ENCODE measurements around the gene ENOSF1. TPM values are rescaled to one million over a fixed set of nuclear protein-coding genes. Genes with fewer than 3 reads are reported as not detected.

The ENOSF1 gene
- total RNA-seq, 1 experiment from 2014 or later = 48.7 TPM

DNA sequence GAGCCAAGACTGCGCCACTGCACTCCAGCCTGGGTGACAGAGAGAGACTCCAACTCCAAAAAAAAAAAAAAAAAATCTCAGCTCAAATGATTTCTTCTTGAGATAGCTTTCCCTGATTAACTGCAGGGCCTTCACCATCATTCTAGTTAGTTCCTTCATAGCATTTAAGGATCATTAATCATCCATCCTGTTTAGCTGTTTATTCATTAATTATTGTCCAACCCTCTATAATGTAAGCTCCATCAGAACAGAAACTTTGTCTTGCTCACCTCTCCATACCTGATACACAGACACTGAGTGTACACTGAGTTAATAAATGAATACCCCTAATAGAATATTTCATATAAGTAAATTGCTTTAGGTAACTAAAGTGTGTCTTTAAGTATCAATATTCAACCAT, 42.2 kb upstream of the ENOSF1 start:
- Histone ChIP-seq H4K20me1 (ENCODE audit: insufficient read depth) (peaks cover 3% of the 10 kb centered on the region), H3K9me3 (ENCODE audit: insufficient read depth, low read depth) (no peaks in the 10 kb centered on the region), H3K36me3 (ENCODE audit: low read depth) (0 out of 2 replicates have a peak, but pooled peaks cover 8% of the 10 kb centered on the region), H3K4me1 (replicated peaks; ENCODE audit: insufficient read depth) (no peaks in the 10 kb centered on the region), H2AFZ (no peak overlapping the region), H3K4me2 (no peak overlapping the region), H3K4me3 (no peak overlapping the region), H3K27ac (no peak overlapping the region), H3K9me2 (ENCODE audit: insufficient read depth) (no peaks in the 10 kb centered on the region), H3F3A (ENCODE audit: insufficient read depth, low read depth) (no peaks in the 10 kb centered on the region), H3K79me2 (ENCODE audit: low read depth) (peaks cover 10% of the 10 kb centered on the region; the same call in 1 of the 2 replicates), H3K27me3 (ENCODE audit: insufficient read depth, low read depth) (no peaks in the 10 kb centered on the region)
- POLR2A ChIA-PET (ENCODE audit: unreplicated experiment) = no interaction called here
- TF ChIP-seq EZH2 (IDR thresholded peaks at IDR 0.05; ENCODE audit: low read depth) = no peak
- TF ChIP-seq, protein P1, sequence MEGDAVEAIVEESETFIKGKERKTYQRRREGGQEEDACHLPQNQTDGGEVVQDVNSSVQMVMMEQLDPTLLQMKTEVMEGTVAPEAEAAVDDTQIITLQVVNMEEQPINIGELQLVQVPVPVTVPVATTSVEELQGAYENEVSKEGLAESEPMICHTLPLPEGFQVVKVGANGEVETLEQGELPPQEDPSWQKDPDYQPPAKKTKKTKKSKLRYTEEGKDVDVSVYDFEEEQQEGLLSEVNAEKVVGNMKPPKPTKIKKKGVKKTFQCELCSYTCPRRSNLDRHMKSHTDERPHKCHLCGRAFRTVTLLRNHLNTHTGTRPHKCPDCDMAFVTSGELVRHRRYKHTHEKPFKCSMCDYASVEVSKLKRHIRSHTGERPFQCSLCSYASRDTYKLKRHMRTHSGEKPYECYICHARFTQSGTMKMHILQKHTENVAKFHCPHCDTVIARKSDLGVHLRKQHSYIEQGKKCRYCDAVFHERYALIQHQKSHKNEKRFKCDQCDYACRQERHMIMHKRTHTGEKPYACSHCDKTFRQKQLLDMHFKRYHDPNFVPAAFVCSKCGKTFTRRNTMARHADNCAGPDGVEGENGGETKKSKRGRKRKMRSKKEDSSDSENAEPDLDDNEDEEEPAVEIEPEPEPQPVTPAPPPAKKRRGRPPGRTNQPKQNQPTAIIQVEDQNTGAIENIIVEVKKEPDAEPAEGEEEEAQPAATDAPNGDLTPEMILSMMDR (conservative IDR thresholded peaks at IDR 0.05) = no peak
- CTCF ChIA-PET = interaction anchor here (0.7 kb wide), 1 partner anchor 1783 kb away, joined by 4 read pairs; no protein-coding TSS in a partner anchor
- intact Hi-C loops (cut with micrococcal nuclease; ENCODE audit: unreplicated experiment) = no loop called here
- DNase-seq = no peak
- no TSS peak for BruUV-seq (replicated peaks)

DNA sequence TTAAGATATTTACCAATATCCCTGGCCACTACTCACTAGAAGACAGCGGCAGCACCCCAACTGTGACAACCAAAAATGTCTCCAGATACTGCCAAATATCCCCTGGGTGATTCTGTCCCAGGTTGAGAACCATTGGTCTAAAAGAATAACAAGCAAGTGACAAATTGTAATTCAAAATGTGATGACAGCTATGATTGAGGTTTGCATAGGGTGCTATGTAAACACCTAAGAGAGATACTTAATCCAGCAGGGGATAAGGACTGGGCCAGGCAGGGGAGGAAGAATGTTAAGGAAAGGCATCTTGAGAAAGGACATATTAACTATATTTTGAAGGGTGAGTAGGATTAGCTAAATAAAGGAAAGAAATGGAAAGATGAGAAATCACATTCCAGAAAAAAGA, 38.0 kb upstream of the ENOSF1 start:
- Histone ChIP-seq H3K9me2 (ENCODE audit: insufficient read depth) (no peaks in the 10 kb centered on the region), H3F3A (ENCODE audit: insufficient read depth, low read depth) (no peaks in the 10 kb centered on the region), H3K9me3 (ENCODE audit: insufficient read depth, low read depth) (no peaks in the 10 kb centered on the region), H3K27me3 (ENCODE audit: insufficient read depth, low read depth) (no peaks in the 10 kb centered on the region), H2AFZ (no peak overlapping the region), H3K27ac (no peak overlapping the region), H4K20me1 (ENCODE audit: insufficient read depth) (peaks cover 8% of the 10 kb centered on the region; the same call in 1 of the 2 replicates), H3K4me3 (no peak overlapping the region), H3K4me1 (replicated peaks; ENCODE audit: insufficient read depth) (no peaks in the 10 kb centered on the region), H3K36me3 (ENCODE audit: low read depth) (0 out of 2 replicates have a peak, but pooled peaks cover 8% of the 10 kb centered on the region), H3K4me2 (no peak overlapping the region), H3K79me2 (ENCODE audit: low read depth) (no peaks in the 10 kb centered on the region)
- no peak for TF ChIP-seq EZH2 (IDR thresholded peaks at IDR 0.05; ENCODE audit: low read depth)
- TF ChIP-seq, protein P1 (conservative IDR thresholded peaks at IDR 0.05) = no peak
- ChIA-PET POLR2A (ENCODE audit: unreplicated experiment) (no interaction called here), CTCF (no interaction called here)
- no TSS peak for BruUV-seq (replicated peaks)
- intact Hi-C loops (cut with micrococcal nuclease; ENCODE audit: unreplicated experiment) = no loop called here
- DNase-seq = no peak

DNA sequence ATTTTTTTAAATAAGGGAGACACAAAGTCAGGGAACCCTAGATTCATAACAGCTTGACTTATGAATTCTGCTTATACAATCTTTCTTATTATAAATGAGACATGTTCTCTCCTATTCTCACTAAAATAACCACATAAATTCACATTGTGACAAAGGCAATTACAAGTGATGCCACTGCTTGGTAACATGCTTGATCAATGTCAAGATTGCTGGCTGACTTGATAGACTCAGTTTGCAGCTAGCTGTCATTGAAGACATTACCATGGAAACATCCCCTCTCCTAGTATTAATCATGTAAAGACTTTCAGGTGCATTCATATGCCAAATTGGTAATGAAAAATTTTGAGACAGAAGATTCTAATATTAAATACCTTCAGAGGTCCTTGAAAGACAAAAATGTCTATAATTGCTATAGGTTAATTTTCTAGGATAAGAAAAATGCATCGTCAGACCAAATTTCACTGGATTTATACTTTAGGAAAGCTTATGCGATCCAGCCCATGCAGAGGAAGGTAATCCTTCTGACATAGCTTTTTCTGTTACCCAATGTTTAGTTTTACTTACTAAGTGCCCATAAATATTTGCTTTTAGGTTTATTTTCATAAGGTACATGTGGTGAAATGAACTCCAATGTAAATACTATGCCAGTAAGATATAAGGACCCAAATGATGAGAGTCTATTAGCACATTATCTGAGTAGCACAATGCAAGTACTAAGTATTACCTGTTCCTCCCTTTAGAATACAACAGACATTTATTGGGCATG, 32.6 kb upstream of the ENOSF1 start:
- CTCF ChIA-PET = no interaction called here
- H4K20me1 ChIP-seq (ENCODE audit: insufficient read depth) = 0 out of 2 replicates have a peak, but pooled peaks cover 4% of the 10 kb centered on the region
- no peaks in the 10 kb centered on the region for H3K27me3 ChIP-seq (ENCODE audit: insufficient read depth, low read depth)
- H3K4me1 ChIP-seq (replicated peaks; ENCODE audit: insufficient read depth) = no peaks in the 10 kb centered on the region
- no peak overlapping the region for H3K4me2 ChIP-seq
- no peak overlapping the region for H3K4me3 ChIP-seq
- H3K79me2 ChIP-seq (ENCODE audit: low read depth) = no peaks in the 10 kb centered on the region
- H3F3A ChIP-seq (ENCODE audit: insufficient read depth, low read depth) = peaks cover 11% of the 10 kb centered on the region; the same call in 1 of the 2 replicates
- H3K9me3 ChIP-seq (ENCODE audit: insufficient read depth, low read depth) = no peaks in the 10 kb centered on the region
- no peak for TF ChIP-seq EZH2 (IDR thresholded peaks at IDR 0.05; ENCODE audit: low read depth)
- TF ChIP-seq, protein P1 (conservative IDR thresholded peaks at IDR 0.05) = no peak
- H3K9me2 ChIP-seq (ENCODE audit: insufficient read depth) = no peaks in the 10 kb centered on the region
- intact Hi-C loops (cut with micrococcal nuclease; ENCODE audit: unreplicated experiment) = loop anchor here (5.0 kb wide), 1 partner anchor 67 kb away; the partner anchor contains the start of gene YES1
- no peaks in the 10 kb centered on the region for H3K36me3 ChIP-seq (ENCODE audit: low read depth)
- no peak overlapping the region for H3K27ac ChIP-seq
- no peak overlapping the region for H2AFZ ChIP-seq
- POLR2A ChIA-PET (ENCODE audit: unreplicated experiment) = no interaction called here
- DNase-seq = no peak
- BruUV-seq (replicated peaks) = no TSS peak
